ENCODE data around the gene HBZ.
"Not testable (repeated sequence)": the region's sequence is repeated elsewhere in the genome, so short reads cannot be mapped to it uniquely, and the experiment has no call there.

Gene HBZ

GRCh38 chr16:165539-166374 is 13.3 kb downstream of the HBZ start, which contains the start of gene HBM:
HBM (plus strand) TSS chr16:165978; CDS start chr16:165998, 20 bp downstream.
- DNase-seq = no peak

DNA sequence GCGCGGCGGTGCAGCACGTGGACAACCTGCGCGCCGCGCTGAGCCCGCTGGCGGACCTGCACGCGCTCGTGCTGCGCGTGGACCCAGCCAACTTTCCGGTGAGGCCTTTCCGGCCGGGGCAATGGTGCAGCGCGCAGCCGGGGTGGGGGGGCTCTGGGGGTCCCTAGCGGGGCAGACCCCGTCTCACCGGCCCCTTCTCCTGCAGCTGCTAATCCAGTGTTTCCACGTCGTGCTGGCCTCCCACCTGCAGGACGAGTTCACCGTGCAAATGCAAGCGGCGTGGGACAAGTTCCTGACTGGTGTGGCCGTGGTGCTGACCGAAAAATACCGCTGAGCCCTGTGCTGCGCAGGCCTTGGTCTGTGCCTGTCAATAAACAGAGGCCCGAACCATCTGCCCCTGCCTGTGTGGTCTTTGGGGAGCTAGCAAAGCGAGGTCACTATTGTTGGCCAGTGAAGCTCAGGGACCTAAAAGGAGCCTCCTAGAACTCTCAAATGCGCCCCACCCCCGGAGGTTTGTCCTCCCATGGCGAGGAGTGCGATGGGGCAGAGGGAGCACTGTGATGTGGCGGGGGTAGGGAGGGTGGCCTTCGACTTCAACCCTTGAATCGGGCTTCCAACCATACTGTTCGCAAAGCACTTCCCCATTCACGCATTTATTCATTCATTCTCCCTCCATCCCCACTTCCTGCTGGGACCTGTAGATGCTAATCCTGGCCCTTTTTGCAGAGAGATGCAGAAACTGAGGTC is 14.1 kb downstream of the HBZ start:
- DNase-seq = no peak

- DNase-seq = no peak
These were observed 14.8 kb downstream of the HBZ start for GRCh38 chr16:167122-167690.

GRCh38 chr16:168424-168823 is 16.0 kb downstream of the HBZ start:
- DNase-seq = no peak

GRCh38 chr16:169014-169413 is 16.6 kb downstream of the HBZ start:
- DNase-seq = no peak

GRCh38 chr16:170088-170507 is 17.7 kb downstream of the HBZ start:
- DNase-seq = not testable (repeated sequence)

- DNase-seq = no peak
These were observed 18.3 kb downstream of the HBZ start for GRCh38 chr16:170788-171187.

DNA sequence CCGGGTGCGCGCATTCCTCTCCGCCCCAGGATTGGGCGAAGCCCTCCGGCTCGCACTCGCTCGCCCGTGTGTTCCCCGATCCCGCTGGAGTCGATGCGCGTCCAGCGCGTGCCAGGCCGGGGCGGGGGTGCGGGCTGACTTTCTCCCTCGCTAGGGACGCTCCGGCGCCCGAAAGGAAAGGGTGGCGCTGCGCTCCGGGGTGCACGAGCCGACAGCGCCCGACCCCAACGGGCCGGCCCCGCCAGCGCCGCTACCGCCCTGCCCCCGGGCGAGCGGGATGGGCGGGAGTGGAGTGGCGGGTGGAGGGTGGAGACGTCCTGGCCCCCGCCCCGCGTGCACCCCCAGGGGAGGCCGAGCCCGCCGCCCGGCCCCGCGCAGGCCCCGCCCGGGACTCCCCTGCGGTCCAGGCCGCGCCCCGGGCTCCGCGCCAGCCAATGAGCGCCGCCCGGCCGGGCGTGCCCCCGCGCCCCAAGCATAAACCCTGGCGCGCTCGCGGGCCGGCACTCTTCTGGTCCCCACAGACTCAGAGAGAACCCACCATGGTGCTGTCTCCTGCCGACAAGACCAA is 20.0 kb downstream of the HBZ start, which contains the start of gene HBA2:
TSS of gene HBA2 (plus strand) at position 503 of the 568 bp plus-strand sequence. CDS start at position 540, 37 bp downstream.
- not testable (repeated sequence) for DNase-seq

DNA sequence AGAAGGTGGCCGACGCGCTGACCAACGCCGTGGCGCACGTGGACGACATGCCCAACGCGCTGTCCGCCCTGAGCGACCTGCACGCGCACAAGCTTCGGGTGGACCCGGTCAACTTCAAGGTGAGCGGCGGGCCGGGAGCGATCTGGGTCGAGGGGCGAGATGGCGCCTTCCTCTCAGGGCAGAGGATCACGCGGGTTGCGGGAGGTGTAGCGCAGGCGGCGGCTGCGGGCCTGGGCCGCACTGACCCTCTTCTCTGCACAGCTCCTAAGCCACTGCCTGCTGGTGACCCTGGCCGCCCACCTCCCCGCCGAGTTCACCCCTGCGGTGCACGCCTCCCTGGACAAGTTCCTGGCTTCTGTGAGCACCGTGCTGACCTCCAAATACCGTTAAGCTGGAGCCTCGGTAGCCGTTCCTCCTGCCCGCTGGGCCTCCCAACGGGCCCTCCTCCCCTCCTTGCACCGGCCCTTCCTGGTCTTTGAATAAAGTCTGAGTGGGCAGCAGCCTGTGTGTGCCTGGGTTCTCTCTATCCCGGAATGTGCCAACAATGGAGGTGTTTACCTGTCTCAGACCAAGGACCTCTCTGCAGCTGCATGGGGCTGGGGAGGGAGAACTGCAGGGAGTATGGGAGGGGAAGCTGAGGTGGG is 20.9 kb downstream of the HBZ start:
- not testable (repeated sequence) for DNase-seq

DNA sequence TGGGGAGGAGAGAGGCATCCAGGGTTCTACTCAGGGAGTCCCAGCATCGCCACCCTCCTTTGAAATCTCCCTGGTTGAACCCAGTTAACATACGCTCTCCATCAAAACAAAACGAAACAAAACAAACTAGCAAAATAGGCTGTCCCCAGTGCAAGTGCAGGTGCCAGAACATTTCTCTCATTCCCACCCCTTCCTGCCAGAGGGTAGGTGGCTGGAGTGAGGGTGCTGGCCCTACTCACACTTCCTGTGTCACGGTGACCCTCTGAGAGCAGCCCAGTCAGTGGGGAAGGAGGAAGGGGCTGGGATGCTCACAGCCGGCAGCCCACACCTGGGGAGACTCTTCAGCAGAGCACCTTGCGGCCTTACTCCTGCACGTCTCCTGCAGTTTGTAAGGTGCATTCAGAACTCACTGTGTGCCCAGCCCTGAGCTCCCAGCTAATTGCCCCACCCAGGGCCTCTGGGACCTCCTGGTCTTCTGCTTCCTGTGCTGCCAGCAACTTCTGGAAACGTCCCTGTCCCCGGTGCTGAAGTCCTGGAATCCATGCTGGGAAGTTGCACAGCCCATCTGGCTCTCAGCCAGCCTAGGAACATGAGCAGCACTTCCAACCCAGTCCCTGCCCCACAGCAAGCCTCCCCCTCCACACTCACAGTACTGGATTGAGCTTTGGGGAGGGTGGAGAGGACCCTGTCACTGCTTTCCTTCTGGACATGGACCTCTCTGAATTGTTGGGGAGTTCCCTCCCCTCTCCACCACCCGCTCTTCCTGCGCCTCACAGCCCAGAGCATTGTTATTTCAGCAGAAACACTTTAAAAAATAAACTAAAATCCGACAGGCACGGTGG is 21.7 kb downstream of the HBZ start:
- not testable (repeated sequence) for DNase-seq

GRCh38 chr16:175011-175949 is 22.8 kb downstream of the HBZ start:
- no peak for DNase-seq

GRCh38 chr16:176006-176405 is 23.6 kb downstream of the HBZ start:
- DNase-seq = not testable (repeated sequence)

DNA sequence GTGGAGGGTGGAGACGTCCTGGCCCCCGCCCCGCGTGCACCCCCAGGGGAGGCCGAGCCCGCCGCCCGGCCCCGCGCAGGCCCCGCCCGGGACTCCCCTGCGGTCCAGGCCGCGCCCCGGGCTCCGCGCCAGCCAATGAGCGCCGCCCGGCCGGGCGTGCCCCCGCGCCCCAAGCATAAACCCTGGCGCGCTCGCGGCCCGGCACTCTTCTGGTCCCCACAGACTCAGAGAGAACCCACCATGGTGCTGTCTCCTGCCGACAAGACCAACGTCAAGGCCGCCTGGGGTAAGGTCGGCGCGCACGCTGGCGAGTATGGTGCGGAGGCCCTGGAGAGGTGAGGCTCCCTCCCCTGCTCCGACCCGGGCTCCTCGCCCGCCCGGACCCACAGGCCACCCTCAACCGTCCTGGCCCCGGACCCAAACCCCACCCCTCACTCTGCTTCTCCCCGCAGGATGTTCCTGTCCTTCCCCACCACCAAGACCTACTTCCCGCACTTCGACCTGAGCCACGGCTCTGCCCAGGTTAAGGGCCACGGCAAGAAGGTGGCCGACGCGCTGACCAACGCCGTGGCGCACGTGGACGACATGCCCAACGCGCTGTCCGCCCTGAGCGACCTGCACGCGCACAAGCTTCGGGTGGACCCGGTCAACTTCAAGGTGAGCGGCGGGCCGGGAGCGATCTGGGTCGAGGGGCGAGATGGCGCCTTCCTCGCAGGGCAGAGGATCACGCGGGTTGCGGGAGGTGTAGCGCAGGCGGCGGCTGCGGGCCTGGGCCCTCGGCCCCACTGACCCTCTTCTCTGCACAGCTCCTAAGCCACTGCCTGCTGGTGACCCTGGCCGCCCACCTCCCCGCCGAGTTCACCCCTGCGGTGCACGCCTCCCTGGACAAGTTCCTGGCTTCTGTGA is 24.3 kb downstream of the HBZ start, which contains the start of gene HBA1:
TSS of gene HBA1 (plus strand) at position 204 of the 906 bp plus-strand sequence. CDS start at position 241, 37 bp downstream.
- not testable (repeated sequence) for DNase-seq

DNA sequence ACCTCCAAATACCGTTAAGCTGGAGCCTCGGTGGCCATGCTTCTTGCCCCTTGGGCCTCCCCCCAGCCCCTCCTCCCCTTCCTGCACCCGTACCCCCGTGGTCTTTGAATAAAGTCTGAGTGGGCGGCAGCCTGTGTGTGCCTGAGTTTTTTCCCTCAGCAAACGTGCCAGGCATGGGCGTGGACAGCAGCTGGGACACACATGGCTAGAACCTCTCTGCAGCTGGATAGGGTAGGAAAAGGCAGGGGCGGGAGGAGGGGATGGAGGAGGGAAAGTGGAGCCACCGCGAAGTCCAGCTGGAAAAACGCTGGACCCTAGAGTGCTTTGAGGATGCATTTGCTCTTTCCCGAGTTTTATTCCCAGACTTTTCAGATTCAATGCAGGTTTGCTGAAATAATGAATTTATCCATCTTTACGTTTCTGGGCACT is 25.0 kb downstream of the HBZ start:
- DNase-seq = no peak

- no peak for DNase-seq
These were observed 25.7 kb downstream of the HBZ start for GRCh38 chr16:177981-178667.

GRCh38 chr16:178668-179015 is 26.2 kb downstream of the HBZ start:
- DNase-seq = no peak

- no peak for DNase-seq
These were observed 27.0 kb downstream of the HBZ start for GRCh38 chr16:179211-180092.
